Kidney tubule cell (primary cell): Measurements from ENCODE around the gene ZKSCAN8.

Source experiments
- DNase-seq: peaks from one replicate; pipeline ENCODE4 v3.0.0-alpha.2; 2018; ENCODE audit warnings: low spot score

The ZKSCAN8 gene

GRCh38 chr6:28206928-28207509, 65.3 kb downstream of the ZKSCAN8 start:
- no peak for DNase-seq

DNA sequence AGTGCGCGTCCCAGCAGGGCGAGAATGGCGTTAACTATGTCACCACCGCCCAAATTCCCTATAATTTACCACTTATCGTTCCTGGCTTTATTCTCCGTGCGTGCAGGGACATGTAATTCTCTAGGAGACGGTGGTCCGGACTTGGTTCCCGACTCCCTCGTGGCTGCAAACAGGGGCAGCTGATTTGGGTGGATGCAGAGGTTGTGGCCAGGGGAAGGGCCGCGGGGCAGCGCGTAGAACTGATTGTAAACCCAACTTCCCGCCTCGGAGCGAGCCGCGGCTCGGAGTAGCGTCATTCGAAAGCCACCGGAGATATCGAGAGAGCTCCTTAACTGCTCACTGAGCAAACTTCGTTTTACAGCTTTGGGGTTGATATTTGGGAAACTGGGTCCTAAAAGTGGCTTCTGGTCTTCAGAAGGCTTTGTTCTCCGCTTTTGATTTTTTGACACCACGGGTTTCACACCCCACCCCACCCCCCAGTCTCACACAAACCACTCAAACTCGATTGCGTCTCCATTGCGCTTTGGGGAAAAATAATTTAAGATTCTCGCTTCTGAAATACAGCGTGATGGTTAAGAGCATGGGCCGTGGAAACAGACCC, 65.9 kb downstream of the ZKSCAN8 start:
- peak; percentile 17 for DNase-seq

GRCh38 chr6:28208111-28208659, 66.5 kb downstream of the ZKSCAN8 start:
- DNase-seq = no peak
